ENCODE data around the gene NELL2.

NELL2 gene

GRCh38 chr12:44570036-44570583, 306.0 kb downstream of the NELL2 start:
- DNase-seq (ENCODE audit: extremely low spot score), result no peak
- TF ChIP-seq FOXM1 (IDR thresholded peaks at IDR 0.05; ENCODE audit: borderline replicate concordance) (no peak), ZNF384 (IDR thresholded peaks at IDR 0.05) (no peak), LEF1 (IDR thresholded peaks at IDR 0.05; ENCODE audit: borderline replicate concordance) (no peak)
- ChIA-PET CTCF (no interaction called here), POLR2A (no interaction called here)

- DNase-seq (ENCODE audit: extremely low spot score), result no peak
- ChIA-PET CTCF (no interaction called here), POLR2A (no interaction called here)
- TF ChIP-seq FOXA1 (IDR thresholded peaks at IDR 0.05) (no peak), SUZ12 (IDR thresholded peaks at IDR 0.05) (no peak), PKNOX1 (IDR thresholded peaks at IDR 0.05) (no peak), TARDBP (IDR thresholded peaks at IDR 0.05) (no peak), FOXM1 (IDR thresholded peaks at IDR 0.05; ENCODE audit: borderline replicate concordance) (no peak), ELF4 (IDR thresholded peaks at IDR 0.05) (no peak), CTBP1 (IDR thresholded peaks at IDR 0.05; ENCODE audit: borderline replicate concordance) (no peak), SP1 (IDR thresholded peaks at IDR 0.05) (no peak), LEF1 (IDR thresholded peaks at IDR 0.05; ENCODE audit: borderline replicate concordance) (no peak), ARNT (IDR thresholded peaks at IDR 0.05) (no peak), BHLHE40 (IDR thresholded peaks at IDR 0.05; ENCODE audit: borderline replicate concordance) (no peak), ZNF384 (IDR thresholded peaks at IDR 0.05) (no peak), HDGF (IDR thresholded peaks at IDR 0.05; ENCODE audit: borderline replicate concordance) (no peak), NFRKB (IDR thresholded peaks at IDR 0.05) (no peak), FOXK2 (IDR thresholded peaks at IDR 0.05) (no peak), L3MBTL2 (conservative IDR thresholded peaks at IDR 0.05) (no peak)
Observed at GRCh38 chr12:44565163-44565562, 311.0 kb downstream of the NELL2 start.

- ChIA-PET POLR2A (no interaction called here), CTCF (interaction anchor here (0.6 to 0.7 kb wide), 2 partner anchors 24 to 56 kb away, joined by 3 to 4 read pairs; no protein-coding TSS in a partner anchor)
- DNase-seq (ENCODE audit: extremely low spot score), result no peak
- TF ChIP-seq SP1 (IDR thresholded peaks at IDR 0.05) (no peak), PKNOX1 (IDR thresholded peaks at IDR 0.05) (no peak), ARNT (IDR thresholded peaks at IDR 0.05) (no peak), BHLHE40 (IDR thresholded peaks at IDR 0.05; ENCODE audit: borderline replicate concordance) (no peak), CTBP1 (IDR thresholded peaks at IDR 0.05; ENCODE audit: borderline replicate concordance) (no peak), NFRKB (IDR thresholded peaks at IDR 0.05) (no peak), FOXA1 (IDR thresholded peaks at IDR 0.05) (no peak), LEF1 (IDR thresholded peaks at IDR 0.05; ENCODE audit: borderline replicate concordance) (no peak), FOXM1 (IDR thresholded peaks at IDR 0.05; ENCODE audit: borderline replicate concordance) (no peak), TARDBP (IDR thresholded peaks at IDR 0.05) (no peak), ELF4 (IDR thresholded peaks at IDR 0.05) (no peak), FOXK2 (IDR thresholded peaks at IDR 0.05) (no peak)
Observed at GRCh38 chr12:44563486-44563885, 312.6 kb downstream of the NELL2 start.

- TF ChIP-seq NFRKB (IDR thresholded peaks at IDR 0.05), result no peak
- no peak for TF ChIP-seq PKNOX1 (IDR thresholded peaks at IDR 0.05)
- no peak for TF ChIP-seq HDGF (IDR thresholded peaks at IDR 0.05; ENCODE audit: borderline replicate concordance)
- no peak for TF ChIP-seq SUZ12 (IDR thresholded peaks at IDR 0.05)
- TF ChIP-seq SP1 (IDR thresholded peaks at IDR 0.05), result no peak
- TF ChIP-seq ZNF384 (IDR thresholded peaks at IDR 0.05), result no peak
- no peak for TF ChIP-seq LEF1 (IDR thresholded peaks at IDR 0.05; ENCODE audit: borderline replicate concordance)
- no peak for TF ChIP-seq ELF4 (IDR thresholded peaks at IDR 0.05)
- no peak for DNase-seq (ENCODE audit: extremely low spot score)
- ChIA-PET POLR2A (no interaction called here), CTCF (no interaction called here)
Observed at GRCh38 chr12:44558340-44559100, 317.6 kb downstream of the NELL2 start.

- ChIA-PET POLR2A (no interaction called here), CTCF (interaction anchor here (0.5 kb wide), 1 partner anchor 539 kb away, joined by 3 read pairs; no protein-coding TSS in a partner anchor)
- TF ChIP-seq BHLHE40 (IDR thresholded peaks at IDR 0.05; ENCODE audit: borderline replicate concordance) (no peak), NFRKB (IDR thresholded peaks at IDR 0.05) (no peak), PKNOX1 (IDR thresholded peaks at IDR 0.05) (no peak), CTBP1 (IDR thresholded peaks at IDR 0.05; ENCODE audit: borderline replicate concordance) (no peak), ZNF384 (IDR thresholded peaks at IDR 0.05) (no peak), SUZ12 (IDR thresholded peaks at IDR 0.05) (no peak), TARDBP (IDR thresholded peaks at IDR 0.05) (no peak), ARNT (IDR thresholded peaks at IDR 0.05) (no peak), FOXA1 (IDR thresholded peaks at IDR 0.05) (no peak), FOXK2 (IDR thresholded peaks at IDR 0.05) (no peak), SP1 (IDR thresholded peaks at IDR 0.05) (no peak), FOXM1 (IDR thresholded peaks at IDR 0.05; ENCODE audit: borderline replicate concordance) (no peak), LEF1 (IDR thresholded peaks at IDR 0.05; ENCODE audit: borderline replicate concordance) (no peak), HDGF (IDR thresholded peaks at IDR 0.05; ENCODE audit: borderline replicate concordance) (no peak)
Observed at GRCh38 chr12:44555454-44555853, 320.7 kb downstream of the NELL2 start.

More at GRCh38 chr12:44555454-44555853, 320.7 kb downstream of the NELL2 start:
- DNase-seq (ENCODE audit: extremely low spot score), result no peak

All from HEK293T (cell line).